Medulla oblongata (tissue), 1 donor: ENCODE measurements around the gene MBIP.
"Not testable (repeated sequence)": the region's sequence is repeated elsewhere in the genome, so short reads cannot be mapped to it uniquely, and the experiment has no call there.

Source experiments
- DNase-seq: peaks from one replicate; pipeline ENCODE4 v3.0.0-alpha.2; 2015; ENCODE audit errors: extremely low spot score

The MBIP gene, protein sequence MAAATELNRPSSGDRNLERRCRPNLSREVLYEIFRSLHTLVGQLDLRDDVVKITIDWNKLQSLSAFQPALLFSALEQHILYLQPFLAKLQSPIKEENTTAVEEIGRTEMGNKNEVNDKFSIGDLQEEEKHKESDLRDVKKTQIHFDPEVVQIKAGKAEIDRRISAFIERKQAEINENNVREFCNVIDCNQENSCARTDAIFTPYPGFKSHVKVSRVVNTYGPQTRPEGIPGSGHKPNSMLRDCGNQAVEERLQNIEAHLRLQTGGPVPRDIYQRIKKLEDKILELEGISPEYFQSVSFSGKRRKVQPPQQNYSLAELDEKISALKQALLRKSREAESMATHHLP

DNA sequence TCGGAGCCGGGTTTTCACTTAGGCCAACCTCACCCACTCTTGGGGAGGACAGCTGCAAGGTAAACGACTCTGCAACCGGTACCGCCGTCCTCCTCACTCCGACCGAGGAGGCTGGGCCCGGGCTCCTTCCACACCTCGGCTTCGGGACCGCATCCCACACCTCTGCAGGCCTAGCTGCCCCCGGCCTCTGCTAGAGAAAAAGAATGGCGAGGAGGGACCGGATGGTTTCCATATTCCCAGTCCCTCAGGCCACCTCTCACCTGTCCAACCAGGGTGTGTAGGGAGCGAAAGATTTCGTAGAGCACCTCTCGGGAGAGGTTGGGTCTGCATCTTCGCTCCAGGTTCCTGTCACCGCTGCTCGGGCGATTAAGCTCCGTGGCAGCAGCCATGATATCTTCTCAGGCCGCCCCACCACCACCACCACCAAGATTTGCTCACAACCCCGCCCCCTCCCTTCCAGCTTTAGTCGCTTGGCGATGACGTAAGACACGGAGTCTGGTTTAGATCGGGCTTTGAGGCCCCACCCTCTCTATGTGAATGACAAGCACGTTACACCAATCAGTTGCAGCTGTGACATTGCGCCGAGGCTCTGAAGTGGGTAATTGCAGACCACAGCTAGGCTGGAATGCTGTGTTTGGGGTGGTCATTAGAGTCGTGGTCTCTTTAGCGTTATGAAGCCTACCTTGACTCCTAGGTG is at the start of gene MBIP:
Gene MBIP, minus strand, starts transcription at position 438 of the 697 bp plus-strand sequence. Its CDS starts 49 bp downstream, at position 389.
- DNase-seq, result peak; percentile 98

DNA sequence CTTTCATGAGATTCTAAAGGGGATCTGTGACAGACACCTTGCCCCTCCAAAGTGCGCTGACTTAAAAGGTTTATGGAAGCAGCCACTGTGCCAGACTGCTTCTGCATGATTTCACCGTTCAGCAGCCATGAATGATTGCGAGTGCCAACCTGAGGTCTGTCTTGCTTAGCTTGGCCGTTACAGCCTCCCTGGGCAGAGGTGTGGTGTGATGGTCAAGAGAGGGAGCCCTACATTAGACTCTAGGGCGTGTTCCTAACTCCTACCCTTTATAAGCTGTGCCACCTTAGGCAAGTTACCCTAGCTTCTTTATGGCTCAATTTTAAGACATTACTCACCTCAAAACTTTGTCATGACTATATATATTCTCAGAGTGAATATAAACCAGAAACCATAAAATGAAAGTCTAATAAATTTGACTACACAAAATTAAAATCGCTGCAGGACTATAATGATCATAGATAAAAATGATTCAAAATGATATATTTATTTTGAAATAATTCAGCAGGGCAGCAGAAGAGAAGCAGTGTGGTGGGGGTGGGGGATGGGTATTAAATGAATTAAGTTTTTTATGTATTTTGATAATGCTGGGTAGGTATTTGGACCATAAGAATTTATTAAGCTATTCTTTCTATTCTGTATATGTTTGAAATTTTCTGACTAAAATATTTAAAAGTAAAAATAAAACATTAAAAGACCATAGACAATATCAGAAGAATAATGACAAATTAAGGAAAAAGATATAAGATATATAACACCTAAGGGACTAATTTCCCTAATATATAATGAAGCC is 47.7 kb upstream of the MBIP start:
- no peak for DNase-seq

DNA sequence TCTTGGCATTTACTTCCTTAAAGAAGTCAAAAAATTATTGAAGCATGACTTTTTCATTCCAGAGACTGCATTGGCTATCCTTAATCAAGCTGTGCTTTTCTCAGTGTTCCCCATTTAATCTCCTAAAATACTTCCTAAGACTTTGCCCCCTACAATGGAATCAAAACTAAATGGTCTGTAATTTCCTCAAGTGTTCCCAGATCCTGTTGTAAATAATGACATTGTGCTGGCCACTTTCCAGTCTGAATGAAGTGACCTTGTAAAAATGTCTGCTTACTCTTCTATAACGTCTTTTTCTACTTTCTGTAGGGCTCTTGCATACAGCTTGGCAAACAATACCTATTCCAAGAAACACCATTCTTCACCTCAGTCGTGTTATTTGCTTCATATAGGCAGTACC is 45.3 kb upstream of the MBIP start:
- no peak for DNase-seq

DNA sequence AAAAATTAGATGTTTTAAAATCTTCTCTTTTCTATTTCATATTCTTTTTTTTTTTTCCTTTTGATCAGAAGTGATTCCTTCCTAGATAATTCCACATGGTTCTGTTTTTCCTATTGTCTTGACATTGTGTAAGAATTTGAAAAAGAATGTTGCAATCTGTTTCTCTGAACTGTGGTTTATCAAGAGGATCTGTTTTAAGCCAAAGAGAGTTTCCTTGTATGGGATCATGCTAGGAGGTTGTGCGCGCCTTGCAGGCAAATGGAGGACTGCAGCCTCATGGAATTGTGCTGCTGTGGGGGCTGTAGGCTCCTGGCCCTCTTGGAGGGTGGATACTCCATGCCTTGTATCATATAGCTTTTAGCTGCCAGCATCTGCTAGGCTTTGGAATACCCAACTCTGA is 43.3 kb upstream of the MBIP start:
- no peak for DNase-seq

DNA sequence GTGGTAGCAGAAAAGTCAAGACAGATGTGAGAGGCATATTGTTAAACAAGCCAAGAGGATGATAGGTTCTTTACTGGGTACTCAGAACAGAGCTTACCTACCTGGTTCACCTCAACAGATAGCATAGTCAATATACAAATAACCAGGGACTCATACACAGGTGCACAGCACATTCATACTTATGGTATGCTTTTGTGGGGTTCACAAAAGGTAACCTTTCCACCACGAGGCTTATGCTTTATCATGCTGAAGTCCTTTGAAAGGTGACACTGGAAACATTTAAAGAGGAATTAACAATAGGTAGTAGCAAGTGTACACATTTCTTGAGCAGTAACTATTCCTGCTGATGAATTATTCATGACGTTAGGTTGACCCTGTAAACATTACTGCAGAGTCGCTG is 42.2 kb upstream of the MBIP start:
- DNase-seq, result no peak

DNA sequence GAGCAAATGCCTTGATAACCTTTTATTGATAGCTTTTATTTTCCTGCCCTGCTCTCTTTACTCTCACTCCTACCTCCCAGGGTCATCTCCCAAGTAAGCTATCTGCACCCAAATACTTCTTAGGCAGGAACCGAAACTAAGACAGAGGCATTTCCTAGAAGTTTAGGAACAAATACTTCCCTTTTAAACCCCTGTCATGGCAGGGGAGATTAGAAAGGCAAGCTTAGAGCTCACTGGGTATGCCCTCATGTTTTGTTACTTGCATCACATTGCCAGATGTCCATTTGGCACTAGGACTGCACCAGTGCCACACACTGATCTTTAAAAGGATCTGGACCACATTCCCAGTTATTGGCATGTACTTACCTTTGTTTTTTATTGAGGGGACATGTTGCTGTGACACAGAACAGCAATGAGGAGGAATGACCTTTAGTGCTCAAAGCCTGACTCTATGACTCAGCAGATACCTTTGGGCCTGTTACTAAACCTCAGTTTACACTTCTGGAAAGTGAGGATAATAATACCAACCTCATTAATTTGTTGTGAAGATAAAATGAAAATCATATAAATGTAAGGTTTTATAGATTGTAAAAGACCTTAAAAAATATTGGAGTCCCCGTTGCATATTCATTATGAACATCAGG is 40.9 kb upstream of the MBIP start:
- DNase-seq, result peak; percentile 56

DNA sequence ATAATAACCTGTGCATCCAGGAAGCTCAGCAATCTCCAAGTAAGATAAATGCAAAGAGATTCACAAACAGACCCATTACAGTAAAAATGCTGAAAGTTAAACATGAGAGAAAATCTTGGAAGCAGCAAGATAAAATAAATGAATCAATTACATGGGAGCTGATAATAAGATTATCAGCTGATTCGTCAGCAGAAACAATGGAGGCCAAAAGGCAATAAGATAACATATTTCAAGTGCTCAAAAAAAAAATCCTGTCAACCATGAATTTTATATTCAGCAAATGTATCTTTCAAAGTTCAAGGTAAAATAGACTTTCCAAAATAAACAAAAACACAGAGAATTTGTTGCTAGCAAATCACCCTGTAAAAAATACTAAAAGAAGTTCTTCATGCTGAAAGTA is 36.4 kb upstream of the MBIP start:
- no peak for DNase-seq

DNA sequence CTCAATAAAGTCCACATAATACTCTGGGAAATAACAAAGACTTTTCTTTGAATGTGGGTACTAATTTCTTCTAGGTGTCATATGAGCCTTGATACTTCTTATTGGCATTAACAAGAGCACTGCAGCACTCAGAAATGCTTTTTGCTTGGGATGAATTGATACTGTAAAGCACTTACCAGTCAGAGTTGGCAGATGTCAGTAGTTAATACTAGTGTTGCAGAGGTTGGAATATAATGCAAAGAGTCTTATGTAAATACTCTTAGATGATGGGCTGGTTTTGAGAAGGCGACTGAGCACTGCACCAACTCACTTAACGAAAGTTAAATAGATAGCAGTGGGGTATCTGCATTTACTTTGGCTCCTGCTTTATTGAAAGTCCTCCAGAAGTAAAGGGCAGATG is 25.6 kb upstream of the MBIP start:
- no peak for DNase-seq

DNA sequence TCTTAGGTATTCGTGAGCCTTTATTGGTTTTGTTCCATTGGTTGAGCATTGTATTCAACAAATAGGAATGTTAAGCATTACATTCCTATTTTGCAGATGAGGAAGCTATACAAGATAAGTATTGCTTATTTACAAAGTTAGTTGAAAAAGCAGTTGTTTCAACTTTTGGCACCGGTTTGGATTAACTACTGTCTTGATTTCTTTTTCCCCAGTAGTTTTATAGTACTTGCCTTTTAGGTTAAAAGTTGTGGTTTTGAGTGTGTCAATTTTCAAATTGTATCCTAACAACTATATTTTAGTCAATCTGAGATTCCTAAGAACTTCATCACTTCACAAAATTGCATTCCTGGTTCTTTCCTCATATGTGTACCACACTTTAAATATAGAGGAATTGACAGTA is 23.8 kb upstream of the MBIP start:
- DNase-seq, result no peak

DNA sequence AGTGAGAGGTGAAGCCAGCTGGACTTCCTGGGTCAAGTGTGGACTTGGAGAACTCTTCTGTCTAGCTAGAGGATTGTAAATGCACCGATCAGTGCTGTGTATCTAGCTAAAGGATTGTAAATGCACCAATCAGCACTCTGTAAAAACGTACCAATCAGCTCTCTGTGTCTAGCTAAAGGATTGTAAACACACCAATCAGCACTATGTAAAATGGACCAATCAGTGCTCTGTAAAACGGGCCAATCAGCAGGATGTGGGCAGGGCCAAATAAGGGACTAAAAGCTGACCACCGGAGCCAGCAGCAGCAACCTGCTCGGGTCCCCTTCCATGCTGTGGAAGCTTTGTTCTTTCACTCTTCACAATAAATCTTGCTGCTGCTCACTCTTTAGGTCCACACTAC is 21.4 kb upstream of the MBIP start:
- not testable (repeated sequence) for DNase-seq

DNA sequence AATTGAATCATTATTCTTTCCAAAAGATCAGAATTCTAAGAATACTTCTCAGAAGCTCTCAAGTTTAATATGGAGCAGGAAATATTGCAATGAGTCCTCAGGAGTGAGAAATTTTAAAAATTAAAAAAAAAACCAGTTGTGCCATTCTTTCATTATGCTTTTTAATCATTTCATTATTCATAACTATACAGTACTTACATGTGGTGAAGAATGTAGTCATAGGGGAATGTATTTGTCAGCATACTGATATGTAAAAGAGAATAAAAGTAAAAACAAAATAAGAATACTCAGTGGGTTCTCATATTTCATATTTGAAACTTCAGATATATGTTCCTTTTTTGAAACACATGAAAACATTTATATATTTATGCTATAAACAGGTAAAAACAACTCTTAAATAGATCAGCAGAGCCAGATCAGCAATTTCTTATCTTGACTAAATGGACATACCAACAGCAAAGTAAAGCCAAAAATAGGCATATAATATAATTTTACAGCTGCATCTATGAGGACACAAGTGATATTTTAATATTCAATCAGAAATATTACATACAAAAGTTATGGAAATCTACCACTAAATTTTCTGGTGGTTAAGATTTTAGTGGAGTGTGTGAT is 19.9 kb upstream of the MBIP start:
- no peak for DNase-seq

DNA sequence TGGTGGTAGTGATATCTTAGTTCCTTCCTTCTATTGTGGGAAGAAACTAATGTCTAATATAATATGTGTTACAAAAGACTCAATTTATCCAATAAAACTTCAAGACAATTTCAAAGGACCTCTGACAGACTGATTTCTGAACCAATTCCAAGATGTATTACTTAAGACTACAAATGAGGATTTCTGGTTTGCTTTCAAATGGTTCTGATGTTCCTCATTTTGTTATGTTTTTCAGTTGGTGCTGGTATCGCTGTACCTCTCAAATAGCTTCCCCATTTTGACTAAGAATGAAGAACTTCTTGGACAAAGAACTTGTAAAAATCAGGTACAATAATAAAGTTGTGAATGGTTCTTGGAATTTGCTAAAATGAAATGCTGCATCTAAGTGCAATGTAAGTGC is 19.4 kb upstream of the MBIP start:
- peak; percentile 30 for DNase-seq

DNA sequence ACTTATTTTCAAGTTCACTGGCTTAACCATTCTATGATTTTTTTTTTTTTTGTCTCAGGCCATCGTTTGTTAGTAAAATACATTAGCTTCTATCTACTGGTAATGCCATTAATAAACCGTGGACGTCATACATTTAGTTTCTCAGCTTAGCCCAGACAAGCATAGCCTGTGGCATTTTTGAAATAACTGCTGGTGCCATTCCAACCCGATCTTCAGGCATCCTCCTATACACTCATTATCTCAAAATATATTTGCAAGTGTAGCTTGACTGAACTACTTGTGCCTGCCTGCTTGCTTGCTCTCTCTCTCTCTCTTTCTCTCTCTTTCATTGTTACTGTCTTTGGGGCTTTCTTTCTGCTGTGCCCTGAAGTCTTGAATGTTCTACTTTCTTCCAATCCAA is 12.7 kb upstream of the MBIP start:
- DNase-seq, result no peak

DNA sequence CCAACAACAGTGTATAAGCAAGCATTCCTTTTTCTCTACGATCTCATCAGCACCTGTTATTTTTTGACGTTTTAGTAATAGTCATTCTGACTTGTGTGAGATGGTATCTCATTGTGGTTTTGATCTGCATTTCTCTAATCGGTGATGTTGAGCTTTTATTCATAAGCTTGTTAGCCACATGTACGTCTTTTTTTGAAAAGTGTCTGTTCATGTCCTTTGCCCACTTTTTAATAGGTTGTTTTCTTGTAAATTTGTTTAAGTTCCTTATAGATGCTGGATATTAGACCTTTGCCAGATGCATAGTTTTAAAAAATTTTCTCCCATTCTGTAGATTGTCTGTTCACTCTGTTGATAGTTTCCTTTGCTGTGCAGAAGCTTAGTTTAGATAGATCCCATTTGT is 7.1 kb upstream of the MBIP start:
- DNase-seq, result not testable (repeated sequence)

DNA sequence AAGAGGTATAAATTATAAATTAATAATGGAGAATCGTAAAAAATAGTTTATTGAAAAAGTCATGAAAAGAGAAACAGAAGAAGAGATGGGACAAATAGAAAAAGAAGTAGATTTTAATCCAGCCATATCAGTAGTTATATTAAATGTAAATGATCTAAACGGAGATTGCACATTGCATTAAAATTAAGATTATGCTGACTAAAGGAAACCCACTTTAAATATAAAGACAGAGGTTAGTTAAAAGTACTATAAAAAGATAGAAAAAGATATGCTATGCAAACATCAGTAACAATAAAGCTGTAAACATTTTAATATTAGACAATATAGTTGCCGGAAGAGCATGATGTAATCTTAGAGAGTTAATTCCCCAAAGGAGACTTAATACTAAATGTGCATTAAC is 5.4 kb upstream of the MBIP start:
- DNase-seq, result no peak

DNA sequence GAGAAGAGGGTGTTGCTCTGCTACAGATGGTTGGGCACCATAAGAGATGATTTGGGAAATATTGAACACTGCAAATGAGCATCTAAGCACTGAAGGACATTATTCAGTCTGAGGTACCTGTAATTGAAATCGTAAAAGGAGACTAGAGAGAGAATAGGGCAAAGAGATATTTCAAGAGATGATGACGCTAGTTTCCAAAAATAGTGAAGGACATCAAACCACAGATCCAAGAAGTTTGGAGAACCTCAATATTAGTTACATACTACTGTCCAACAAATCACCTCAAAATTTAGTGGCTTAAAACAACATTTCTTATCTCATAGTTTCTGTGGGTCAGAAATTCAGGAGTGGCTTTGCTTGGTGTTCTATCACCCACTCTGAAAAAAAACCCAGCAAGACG is 4.5 kb upstream of the MBIP start:
- DNase-seq, result no peak

DNA sequence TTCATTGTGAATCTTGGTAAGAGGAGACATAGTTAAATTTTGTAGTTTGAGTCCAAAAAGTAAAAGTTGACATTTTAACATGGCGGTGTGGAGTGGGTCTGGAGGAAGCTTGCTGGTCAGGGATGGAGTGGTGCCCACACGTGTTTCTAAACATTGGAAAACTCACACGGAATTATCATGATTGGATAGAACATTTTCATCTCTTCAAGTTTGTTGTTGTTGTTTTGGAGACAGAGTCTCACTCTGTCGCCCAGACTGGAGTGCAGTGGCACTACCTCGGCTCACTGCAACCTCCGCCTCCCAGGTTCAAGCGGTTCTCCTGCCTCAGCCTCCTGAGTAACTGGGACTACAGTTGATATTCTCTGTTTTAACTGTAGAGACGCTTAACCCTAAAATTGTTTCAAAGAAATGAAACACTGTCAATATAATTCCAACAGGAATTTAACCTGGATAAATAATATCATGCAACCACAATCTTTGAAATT is 502 bp upstream of the MBIP start:
- no peak for DNase-seq

DNA sequence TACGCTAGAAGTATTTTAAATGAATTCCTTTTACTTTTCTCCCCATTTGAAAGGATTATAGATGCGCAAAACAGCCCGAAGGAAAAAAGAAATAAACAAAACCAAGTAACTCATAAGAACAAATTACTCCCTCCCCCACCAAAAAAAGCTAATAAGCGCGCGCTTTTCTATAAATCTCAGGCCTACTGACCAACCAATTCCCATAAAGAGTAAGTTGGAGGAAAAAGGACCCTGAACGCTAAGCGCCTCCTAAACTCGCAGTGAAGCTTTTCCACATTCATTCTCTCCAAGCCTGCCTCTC is 588 bp downstream of the MBIP start:
- peak; percentile 50 for DNase-seq

DNA sequence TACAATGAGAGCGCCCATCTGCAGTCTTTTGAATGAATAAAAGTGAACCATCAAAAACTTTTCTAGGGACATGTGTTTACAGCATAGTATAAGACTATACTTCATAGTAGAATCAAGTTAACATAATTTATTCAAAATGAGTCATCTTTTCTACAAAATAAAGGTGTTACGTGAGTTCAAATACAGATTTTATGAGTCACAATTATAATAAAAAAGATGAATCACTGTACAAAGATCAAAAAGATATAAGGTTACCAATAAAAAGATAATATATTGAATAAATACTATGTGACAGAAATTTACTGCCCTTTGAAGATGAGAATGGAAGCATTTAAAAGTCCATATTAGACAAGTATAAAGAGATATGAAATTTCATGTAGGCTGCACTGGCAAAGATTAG is 2.8 kb downstream of the MBIP start:
- DNase-seq, result no peak

DNA sequence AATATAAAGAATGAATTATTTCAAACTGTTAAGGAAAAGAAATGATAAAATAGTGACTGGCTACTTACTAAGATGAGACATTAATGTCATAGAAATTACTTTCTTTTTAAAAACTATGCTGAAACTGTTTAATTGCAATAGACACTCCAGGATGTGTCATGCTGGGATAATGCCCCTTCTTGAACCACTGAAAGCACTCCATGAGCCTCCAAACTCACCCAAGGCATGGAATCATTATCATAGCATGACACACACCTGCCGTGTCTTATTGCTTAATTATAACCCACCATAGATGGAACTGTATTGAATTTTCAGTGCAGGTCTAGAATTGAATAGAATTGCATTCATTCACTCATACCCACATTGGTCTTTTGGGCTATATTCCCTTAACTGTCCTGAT is 4.3 kb downstream of the MBIP start:
- no peak for DNase-seq

DNA sequence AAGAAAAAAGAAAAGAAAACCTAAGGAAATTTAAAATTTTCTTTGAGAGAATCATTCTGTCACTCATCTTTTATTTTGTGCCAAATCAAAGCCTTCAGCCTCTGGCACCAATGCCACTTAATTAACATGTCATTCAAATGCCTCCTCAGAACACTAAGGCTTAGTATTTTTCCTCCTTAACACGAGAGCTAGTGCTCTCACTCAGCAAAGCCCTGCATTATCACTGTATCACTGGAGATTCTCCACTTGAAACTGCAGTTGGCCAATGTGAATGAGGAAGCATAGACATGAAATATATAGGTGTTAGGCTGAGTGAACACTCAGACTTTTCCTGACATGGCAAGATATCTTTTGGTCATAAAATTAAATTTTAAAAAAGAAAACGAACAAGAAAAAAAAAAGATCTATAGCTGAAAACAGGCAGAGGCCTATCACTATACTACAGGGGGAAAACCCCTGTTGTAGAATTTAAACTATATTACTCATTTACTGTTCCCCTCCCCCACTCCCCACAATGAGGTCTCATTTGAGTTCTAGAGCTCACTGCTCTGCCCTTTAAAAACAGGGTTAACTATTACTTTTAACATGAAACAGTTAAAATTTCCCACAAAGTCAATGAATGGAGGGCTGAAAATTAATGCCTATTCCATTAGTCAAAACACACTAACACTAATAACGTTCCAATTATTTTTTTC is 5.1 kb downstream of the MBIP start:
- no peak for DNase-seq
